Stimulated activated CD8-positive, alpha-beta memory T cell treated with anti-CD3 and anti-CD28 coated beads, Interleukin-4, amount 100 ng/mL, for 24 hours (primary cell): ENCODE results near the gene RS1.
A peak's percentile ranks its signal among the peaks of the same experiment; 100 is the strongest.

Source experiments
- DNase-seq: peaks from one replicate; pipeline ENCODE4 v3.0.0-alpha.2; 2020; ENCODE audit warnings: low read depth

Gene RS1

DNA sequence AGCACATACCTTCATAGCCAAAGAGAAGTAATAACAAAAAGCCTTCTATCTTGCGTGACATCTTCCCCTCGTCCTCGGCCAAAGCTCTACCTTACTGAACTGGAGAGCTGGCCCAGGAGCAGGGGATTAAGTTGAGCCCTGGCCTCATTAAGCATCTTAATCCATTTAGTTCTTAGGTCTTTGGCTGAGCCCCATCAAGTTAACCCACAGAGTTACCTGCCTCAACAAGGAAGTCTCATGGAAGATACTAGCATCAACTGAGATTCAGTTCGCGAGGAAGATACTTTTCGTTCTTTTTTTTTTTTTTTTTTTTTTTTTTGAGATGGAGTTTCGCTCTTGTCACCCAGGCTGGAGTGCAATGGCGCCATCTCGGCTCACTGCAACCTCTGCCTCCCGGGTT is at the start of gene RS1:
Gene RS1 (minus strand): TSS at position 101 of the 400 bp plus-strand sequence. CDS start 40 bp downstream, at position 61.
- DNase-seq: no peak

DNA sequence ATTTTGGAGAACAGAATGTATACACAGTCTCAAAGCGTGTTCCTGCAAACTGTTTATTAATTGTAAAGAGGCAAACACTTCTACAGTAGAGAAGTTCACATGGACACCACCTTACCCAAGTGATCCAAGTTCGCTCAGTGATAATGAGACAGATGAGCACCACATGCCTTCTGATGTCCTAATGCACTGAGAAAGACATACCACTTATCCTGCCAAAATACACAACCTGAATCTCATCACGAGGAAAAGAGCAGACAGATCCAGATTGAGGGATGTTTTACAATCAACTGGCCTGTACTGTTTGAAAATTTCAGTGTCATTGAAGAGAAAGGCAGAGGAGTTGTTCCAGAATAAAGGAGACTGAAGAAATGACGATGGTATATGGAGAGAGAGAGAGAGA is 47.9 kb upstream of the RS1 start:
- DNase-seq: no peak

DNA sequence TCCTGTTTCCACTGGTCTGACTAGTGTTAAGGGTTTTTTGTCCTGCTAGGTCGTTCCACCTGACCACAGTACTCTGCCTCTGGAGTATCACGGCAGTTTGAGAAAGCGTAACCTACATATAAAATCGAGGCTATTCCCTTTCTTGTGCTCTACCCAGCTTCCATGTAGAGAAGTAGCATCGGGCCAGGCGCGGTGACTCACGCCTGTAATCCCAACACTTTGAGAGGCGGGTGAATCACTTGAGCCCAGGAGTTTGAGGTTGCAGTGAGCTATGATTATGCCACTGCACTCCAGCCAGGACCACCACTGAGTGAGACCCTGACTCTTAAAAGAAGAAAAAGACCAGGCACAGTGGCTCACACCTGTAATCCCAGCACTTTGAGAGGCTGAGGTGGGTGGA is 43.0 kb upstream of the RS1 start:
- DNase-seq: no peak

DNA sequence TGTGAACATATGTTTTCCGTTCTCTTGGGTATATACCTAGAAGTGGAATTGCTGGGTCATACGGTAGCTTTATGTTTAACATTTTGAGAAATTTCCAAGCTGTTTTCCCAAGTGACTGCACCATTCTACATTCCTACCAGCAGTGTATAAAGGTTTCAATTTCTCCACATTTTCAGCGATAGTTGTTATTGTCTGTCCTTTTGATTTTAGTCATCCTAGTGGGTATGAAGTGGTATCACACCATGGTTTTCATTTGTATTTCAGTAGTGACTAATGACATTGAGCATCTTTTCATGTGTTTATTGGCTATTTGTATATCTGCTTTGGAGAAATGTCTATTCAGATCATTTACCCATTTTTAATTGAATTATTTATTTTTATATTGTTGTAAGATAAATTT is 37.9 kb upstream of the RS1 start:
- DNase-seq: no peak

DNA sequence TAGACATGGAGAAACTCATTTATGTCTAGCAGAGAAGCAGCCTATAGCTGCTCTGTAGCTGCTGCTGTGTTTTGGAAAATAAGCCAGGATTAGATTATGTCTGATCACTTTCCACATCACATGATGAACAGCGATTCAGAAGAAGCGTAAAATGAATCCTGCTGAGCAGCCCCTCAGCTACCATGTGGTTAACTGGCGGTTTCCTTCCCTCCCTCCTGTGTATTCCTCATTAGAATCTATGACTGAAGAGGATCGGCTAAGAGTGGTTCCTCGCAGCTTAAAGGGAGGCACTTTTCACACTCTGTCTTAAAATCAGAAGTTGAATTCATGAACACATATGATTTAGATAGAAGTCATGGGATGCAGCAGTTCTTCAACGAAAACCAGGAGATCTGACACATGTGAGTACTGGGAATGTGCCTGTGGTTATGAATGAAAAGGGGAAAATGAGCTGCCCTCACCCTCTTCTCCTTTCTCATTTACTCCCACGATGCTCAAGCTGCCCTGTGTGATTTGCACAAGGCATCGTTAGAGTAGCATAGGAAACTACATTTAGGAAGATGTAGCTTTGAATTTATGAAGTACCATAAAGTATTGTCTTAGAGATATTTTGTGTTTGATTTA is 35.6 kb upstream of the RS1 start, which contains the start of gene PPEF1:
Gene PPEF1 (plus strand): TSS at position 220 of the 624 bp plus-strand sequence. CDS start 136 bp downstream, at position 356.
- DNase-seq: no peak

DNA sequence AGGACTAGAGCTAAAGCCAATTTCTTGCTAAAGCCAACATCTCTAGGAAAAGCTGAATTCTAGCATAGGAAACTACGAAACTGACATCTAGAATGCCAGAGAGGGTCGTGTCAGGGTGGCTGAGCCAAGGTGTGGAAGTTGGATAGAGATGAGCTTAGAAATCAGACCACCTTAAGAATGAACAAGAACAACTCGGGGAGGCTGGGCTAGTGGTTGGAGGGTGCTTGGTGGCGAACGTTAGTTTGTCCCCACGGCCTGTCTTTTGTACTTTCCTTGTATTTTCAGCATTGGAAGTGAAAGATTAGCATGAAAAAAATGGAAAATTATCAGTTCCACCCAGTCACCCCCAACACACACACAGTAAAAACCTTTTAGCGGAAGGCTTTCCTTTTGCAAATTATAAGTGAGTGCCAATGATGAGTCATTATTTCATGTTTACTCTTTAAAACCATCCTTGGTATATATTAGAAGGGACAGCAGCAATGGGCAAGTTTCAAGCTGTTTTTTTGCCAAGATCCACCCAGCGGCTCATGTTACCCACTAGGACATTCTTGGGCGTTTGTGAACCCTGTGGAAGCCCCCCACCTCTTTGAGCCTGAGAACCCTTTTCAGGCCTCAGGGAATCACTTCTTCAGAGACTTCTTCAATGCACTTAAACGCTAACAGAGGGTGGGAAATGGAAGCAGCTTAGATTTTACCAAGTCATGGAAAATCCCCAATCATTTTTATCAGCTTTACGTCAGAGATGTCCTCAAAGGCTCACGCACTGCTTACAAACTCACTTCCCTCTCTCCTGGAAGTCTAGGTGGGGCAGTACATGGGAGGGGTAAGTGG is 30.7 kb upstream of the RS1 start:
- no peak for DNase-seq

DNA sequence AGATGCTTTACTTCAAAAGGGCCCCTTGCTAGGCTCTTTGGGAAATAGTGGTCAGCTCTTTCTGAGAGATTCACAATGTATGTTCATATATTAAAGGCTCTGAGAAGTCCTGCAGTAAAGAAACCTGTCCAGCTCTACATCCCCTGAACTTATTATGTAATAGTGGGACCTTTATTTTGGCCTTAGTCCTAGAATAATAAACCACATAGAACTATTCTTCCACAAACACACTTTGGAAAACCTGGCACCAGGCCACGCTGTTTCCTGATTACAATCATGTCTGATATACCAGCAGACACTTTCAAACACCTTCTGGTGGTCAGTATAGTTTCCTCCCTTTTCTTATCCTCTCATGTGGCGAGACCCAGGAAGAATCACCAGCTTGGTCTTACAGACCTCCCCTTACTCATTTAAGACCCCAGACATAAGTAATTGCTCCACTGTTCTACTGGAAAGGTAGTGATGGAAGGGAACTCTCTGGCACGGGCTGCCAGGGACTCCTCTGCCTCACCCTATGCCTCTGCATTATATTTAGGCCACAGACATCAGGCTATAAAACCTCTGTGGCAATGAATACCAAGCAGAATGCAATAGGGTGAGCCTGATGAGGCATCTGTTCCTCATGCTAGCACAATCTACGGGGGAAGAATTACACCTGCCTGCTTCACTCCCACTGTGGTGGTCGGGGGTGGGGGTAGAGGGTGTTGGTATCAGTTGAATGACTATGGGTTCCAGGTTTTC is 29.9 kb upstream of the RS1 start:
- DNase-seq: no peak

DNA sequence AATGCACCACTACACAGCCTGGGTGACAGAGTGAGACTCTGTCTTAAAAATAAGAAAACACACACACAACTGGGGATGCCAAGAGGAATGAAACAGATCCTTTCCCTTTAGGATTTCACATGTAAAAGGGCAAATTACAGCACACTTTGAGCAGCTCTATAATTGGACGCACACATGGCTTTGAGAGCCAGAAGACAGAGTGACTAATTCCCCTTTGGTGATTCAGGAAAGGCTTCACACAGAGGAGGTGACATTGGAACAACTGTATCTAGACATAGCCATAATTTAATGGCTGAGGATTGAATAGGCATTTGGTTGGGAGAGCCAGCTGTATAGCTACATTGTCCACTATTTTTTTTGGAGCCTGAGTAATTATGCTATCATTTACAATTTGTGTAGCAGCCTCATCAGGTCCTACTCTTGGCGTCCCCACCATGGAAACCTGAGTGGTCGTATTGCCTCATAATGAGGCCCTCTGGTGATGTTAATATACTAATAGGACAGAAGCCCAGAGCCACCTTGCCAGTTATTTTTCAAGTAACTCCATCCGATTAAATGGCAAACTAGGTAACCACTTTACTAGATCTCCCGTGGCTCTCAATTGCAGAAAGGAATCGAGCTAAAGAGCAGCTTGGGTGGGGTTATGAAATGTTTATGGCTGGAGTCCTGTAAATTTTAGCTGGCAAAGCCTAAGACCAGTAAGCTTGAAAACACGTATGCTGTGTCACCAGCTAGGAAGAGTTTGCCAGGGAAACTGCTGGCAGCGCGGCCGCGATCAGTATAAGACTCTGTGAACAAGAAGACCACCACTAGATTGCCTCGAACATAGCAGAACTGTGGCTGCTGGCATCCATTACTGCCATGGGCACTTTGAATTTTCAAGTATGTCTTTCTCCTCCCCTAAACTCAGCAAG is 27.1 kb upstream of the RS1 start:
- DNase-seq: no peak

DNA sequence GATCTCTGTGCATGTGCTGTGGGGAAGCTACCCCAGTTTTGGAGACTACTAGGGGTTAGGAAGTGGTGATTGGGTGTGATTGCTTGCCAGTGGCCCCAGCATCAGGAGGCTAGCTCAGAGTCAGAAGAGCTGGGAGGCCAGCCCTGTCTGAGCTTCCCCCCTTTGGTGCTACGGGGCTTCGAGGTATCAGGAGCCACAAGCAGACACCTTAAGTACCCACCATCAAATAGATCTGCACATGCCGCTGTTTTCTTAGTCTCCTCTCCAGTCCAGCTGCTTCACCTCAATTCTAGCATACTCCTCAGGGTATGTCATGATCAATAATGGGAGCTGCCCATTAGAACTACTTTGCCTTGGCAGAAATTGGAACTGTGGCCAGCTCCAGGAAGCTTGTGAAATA is 24.7 kb upstream of the RS1 start:
- DNase-seq: no peak

DNA sequence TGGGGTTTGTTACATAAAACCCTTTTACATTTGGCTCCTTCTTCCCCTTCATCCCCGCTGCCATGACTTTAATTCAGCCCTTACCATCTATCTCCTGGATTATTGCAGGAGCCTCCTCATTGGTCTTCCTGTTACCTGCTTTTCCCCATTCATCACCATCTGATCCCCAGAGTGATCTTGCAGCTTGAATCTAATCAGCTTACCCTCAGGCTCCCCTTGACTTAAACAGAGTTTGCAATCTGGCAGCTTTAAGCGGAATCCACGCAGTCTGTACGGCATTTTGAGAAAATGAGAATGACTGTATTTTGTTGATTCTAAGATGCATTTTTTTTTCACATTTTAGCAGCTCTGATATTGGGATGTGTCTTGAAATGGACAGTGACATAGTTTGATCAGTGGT is 20.6 kb upstream of the RS1 start:
- no peak for DNase-seq

DNA sequence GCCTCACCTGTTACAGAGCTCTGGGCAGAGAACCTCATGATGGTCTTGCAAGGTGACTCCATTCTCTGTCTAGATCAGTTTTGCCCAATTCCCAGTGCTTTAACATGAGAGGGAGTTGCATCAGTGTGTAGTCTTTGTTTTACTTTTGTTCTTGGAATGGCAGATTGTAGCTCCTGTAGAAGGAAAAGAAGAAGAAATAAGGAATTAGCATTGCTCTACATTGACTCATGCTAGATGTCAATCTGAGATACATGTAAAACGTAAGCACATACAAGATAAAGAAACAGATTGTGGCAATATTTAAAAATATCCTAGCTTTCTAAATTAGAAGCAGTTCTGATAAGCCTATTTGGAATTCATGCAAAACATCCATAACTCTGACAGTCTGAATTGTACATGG is 19.5 kb upstream of the RS1 start:
- no peak for DNase-seq

DNA sequence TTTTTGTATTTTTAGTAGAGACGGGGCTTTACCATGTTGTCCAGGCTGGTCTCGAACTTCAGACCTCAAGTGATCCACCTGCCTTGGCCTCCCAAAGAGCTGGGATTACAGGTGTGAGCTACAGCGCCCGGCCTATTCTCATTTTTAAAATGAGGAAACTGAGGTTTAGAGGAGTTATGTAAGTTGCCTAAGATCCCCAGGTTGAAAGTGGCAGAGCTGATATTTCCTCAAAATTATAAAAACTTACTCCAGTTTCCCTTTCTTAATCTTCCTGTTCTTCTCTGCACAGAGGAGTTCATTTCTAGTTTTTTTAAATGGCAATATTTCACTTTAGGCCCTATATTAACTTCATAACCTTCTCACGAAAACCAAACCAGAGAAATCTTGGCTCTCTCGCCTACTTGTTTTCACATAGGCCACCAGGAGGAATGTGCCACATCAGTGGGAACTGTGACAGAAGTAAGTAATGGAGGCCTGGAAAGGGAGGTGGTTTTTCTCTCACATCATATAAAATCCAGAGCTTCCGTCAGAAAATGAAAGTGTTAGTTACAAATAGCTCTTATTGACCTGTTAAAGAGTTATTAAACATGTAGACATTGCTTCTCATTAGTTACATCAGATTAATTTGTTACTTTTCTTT is 16.1 kb upstream of the RS1 start:
- DNase-seq: no peak

DNA sequence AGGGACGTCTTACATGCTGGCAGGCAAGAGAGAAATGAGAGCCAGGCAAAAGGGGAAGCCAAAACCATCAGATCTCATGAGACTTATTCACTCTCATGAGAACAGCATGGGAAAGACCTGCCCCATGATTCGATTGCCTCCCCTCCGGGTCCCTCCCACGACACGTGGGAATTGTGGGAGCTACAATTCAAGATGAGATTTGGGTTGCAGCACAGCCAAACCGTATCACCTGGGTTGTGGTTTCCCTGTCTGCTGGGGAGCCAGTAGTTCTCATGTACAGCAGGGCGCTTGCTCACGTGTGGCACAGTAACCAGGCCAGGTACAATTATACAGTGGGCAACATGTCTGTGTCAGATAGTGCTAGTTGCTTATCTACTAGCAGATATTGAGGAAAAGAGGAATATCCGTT is 11.1 kb upstream of the RS1 start:
- no peak for DNase-seq

DNA sequence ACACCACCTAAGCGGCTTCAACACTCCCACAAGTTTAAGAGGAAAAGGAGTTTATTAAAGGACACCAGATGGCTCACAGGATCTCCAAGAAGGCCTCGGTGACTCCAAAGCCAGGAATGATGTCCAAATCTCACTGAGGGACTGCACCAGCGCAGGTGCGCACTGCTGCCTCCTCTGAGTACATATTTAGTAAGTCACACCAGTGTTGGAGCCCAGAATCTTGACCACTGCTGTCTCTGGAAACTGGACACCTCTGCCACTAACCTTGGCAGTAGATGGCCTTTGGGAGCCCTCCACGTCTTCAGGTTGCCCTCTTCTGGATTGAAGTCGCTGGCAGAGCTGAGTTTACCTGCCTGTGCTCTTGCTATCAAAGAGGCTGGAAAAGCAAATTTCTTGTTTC is 10.1 kb upstream of the RS1 start:
- DNase-seq: no peak

DNA sequence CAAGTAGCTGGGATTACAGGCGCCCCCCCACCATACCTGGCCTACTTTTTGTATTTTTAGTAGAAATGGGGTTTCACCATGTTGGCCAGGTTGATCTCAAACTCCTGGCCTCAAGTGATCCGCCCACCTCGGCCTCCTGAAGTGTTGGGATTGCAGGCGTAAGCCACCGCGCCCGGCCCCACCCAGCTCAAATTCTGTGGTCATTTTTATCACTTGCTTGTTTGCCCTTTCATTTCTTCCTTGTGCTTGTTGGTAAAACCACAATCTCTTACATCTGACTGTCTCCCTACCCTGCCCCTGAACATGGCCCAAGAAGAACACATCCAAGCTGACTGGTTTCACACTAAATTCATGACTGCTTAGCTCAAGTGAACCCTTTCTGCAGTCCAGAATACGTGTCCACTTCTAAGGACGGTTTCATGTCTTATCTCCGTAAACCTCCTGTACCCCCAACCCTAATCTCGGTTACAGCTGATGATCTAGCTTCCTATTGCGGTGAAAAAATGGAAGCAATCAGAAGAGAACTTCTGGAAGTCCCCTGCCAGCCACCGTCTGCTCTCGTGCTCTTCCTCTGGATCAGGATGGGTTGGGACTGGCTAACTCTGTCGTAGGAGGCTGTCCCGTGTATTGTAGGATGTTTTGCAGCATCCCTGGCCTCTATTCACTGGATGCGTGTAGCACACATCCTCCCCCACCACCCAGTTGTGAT is 5.4 kb upstream of the RS1 start:
- no peak for DNase-seq

DNA sequence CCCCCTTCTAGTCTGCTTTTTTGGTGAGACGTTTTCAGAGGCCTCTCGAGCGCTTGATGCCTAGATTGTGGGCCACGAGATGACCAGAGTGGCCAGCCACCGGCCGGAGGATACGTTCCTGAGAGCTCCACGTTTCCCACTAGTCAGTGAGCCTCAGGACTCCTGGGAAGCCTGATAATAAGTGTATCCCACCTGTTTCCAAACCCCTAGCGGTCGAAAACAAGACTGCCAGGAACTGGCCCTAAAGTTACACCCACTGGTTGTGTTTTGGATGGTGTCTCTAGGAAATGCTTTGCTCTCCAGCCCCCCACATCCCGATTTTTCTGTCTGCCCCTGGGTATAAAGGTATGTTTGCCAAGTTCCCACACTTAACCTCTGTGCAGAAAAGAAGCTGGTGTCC is 4.6 kb upstream of the RS1 start:
- no peak for DNase-seq

DNA sequence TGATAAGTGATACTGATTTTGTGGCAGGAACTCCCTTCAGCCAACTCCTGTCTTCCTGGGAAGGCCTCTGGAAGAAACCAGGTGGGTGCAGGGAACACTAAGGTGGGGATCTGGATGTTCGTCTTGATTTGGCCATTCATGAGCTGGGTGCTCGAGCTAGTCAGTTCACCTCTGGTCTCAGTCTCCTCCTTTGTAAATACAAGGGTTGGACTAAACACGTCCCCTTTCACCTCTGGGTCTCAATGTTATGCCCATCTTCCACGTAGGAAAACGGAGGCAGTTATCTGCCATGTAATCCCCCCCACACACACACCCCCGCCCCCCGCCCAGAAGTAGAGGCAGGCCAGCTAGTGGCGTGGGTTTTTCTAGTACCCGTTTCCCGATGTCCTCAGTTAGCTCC is 4.1 kb upstream of the RS1 start:
- no peak for DNase-seq

DNA sequence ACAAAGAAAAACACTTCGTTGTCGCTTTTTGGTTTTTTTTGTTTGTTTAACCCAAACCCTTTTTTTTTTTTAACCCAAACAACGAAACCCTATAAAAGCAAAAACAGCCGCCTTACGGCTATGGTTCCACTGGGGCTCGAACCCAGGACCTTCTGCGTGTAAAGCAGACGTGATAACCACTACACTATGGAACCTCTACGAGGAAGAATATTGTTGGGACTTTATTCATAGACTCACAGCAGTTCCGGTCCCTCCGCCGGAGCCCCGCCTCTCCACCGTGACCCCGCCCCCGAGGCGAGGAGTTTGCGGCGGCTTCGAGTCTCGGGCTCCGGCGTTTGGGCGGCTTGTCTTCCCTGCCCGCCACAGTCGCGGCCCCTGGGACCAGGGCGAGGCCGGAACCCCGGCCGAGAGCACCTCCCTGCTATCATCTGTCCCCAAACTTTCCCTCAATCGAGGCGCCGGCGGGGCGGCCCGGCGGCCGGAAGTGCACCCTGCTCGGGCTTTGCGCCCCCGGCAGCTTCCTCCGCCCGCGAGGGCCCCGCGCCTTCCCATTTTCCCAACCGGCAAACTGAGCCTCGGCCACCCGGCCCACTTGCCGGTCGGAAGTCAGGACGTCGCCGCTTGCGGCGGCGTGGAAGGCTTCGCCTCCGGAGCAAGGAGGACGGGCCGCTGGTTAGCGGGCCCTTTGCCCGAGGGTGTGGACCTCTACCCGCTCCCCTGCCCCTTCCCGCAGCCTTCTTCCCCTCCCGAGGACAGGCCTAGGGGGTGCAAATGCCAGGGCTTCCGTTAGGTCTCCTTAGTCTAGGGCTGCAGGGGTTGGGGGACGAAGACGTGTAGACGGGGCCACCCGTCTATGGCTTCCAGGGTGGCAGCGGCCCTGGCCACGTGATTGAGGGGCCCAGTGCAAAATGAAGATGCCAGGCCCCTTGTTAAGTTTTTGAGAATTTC is 3.2 kb upstream of the RS1 start:
- peak; percentile 57 for DNase-seq

DNA sequence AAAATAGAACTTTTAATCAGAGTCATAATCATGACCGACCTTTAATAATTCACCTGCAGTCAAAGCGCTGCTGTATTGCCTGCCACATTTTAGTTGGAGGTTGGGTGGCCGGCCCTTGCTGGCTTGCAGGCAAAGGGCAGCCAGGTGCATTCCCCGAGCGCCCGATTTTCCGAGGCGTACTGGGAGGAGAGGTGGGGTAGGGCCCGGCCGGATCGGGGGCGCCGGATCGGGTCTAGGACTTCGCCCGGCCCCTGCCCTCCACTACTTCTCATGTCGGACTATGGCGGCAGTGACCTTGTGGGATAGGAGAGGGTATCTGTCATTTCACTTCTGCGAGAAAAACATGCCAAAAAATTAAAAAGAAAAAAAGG is 2.5 kb upstream of the RS1 start:
- no peak for DNase-seq
